Skeletal muscle satellite cell (primary cell): Measurements from ENCODE around the gene BRPF3.
"Not testable (repeated sequence)": the region's sequence is repeated elsewhere in the genome, so short reads cannot be mapped to it uniquely, and the experiment has no call there.

Experiments used
- H3K27me3 ChIP-seq: 2 replicates; pipeline ENCODE4 v1.7.0; 2013; ENCODE audit warnings: low read length; ENCODE audit not compliant: control insufficient read depth, insufficient read depth
- H3K36me3 ChIP-seq: 2 replicates; pipeline ENCODE4 v1.7.0; 2013; ENCODE audit warnings: mild to moderate bottlenecking, control low read depth, low read length; ENCODE audit not compliant: insufficient read depth
- H3K4me1 ChIP-seq: 2 replicates; pipeline ENCODE4 v1.7.0; 2013; ENCODE audit warnings: low read length; ENCODE audit not compliant: control insufficient read depth, insufficient read depth
- H3K4me2 ChIP-seq: 2 replicates; pipeline ENCODE4 v1.7.0; 2013; ENCODE audit warnings: mild to moderate bottlenecking, low read length
- H3K4me3 ChIP-seq: 2 replicates; pipeline ENCODE4 v1.7.0; 2013; ENCODE audit warnings: low read length
- H3K9ac ChIP-seq: 2 replicates; pipeline ENCODE4 v1.7.0; 2013; ENCODE audit warnings: mild to moderate bottlenecking, low read depth, low read length, moderate library complexity
- H3K9me3 ChIP-seq: replicated peaks from 2 replicates; pipeline ENCODE4 v1.7.0; 2013; ENCODE audit warnings: mild to moderate bottlenecking, control low read depth, low read length

The BRPF3 gene

DNA sequence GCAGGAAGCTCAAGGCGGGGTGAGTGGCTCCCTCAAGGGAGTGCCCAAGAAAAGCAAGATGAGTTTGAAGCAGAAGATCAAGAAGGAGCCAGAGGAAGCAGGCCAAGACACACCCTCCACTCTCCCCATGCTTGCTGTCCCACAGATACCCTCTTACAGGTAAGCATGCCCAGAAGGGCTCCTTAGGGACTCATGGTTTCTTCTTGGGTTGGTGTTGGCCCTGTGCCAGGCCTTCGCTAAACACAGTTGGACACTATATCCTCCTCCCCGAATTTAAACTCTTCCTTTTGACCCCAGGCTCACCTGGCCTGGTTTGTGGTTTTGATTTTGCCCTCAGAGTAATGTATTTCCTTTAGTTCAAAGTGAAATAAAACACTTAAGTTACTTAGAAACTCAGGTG is 5.1 kb downstream of the BRPF3 start:
- peaks cover 8% of the 10 kb centered on the region for H3K4me1 ChIP-seq
- no peak overlapping the region for H3K4me2 ChIP-seq
- no peak overlapping the region for H3K9ac ChIP-seq
- H3K36me3 ChIP-seq = peaks cover 64% of the 10 kb centered on the region
- no peak overlapping the region for H3K4me3 ChIP-seq
- no peaks in the 10 kb centered on the region for H3K27me3 ChIP-seq
- no peaks in the 10 kb centered on the region for H3K9me3 ChIP-seq

DNA sequence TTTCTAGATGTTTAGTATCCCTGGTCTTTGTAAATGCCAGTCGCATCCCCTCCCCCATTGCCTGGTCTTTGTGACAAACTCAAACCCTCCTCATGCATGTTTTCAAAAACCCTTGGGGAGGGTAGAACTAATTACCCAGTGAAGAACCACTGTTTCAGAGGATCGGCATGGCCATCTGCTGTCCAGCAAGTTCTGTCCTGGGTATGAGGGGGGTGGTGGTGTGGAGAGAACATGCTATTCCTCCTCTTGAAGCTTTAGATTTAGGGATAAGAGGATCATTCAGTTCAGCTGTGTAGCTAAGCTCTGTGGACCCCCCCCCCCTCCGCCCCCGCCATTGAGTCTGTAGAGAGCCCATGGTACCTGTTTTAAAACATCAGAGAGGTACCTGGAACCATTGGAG is 5.6 kb downstream of the BRPF3 start:
- Histone ChIP-seq H3K4me2 (no peak overlapping the region), H3K27me3 (no peaks in the 10 kb centered on the region), H3K9me3 (no peaks in the 10 kb centered on the region), H3K4me1 (peaks cover 8% of the 10 kb centered on the region), H3K36me3 (peaks cover 69% of the 10 kb centered on the region), H3K9ac (no peak overlapping the region), H3K4me3 (no peak overlapping the region)

- Histone ChIP-seq H3K4me1 (no peaks in the 10 kb centered on the region), H3K9ac (no peak overlapping the region), H3K9me3 (no peaks in the 10 kb centered on the region), H3K4me2 (no peak overlapping the region), H3K27me3 (no peaks in the 10 kb centered on the region), H3K36me3 (peaks cover 90% of the 10 kb centered on the region), H3K4me3 (no peak overlapping the region)
These were observed 7.7 kb downstream of the BRPF3 start for GRCh38 chr6:36204068-36204753.

- Histone ChIP-seq H3K9ac (no peak overlapping the region), H3K4me1 (no peaks in the 10 kb centered on the region), H3K4me3 (no peak overlapping the region), H3K4me2 (no peak overlapping the region), H3K27me3 (no peaks in the 10 kb centered on the region), H3K36me3 (peaks cover 94% of the 10 kb centered on the region), H3K9me3 (no peaks in the 10 kb centered on the region)
These were observed 10.6 kb downstream of the BRPF3 start for GRCh38 chr6:36207155-36207554.

- Histone ChIP-seq H3K9ac (no peak overlapping the region), H3K4me1 (no peaks in the 10 kb centered on the region), H3K4me2 (no peak overlapping the region), H3K9me3 (no peaks in the 10 kb centered on the region), H3K27me3 (no peaks in the 10 kb centered on the region), H3K4me3 (no peak overlapping the region), H3K36me3 (peaks cover 92% of the 10 kb centered on the region)
These were observed 13.1 kb downstream of the BRPF3 start for GRCh38 chr6:36209606-36210005.

GRCh38 chr6:36210182-36210581 is 13.6 kb downstream of the BRPF3 start:
- no peak overlapping the region for H3K4me3 ChIP-seq
- no peaks in the 10 kb centered on the region for H3K4me1 ChIP-seq
- no peaks in the 10 kb centered on the region for H3K27me3 ChIP-seq
- H3K9me3 ChIP-seq = no peaks in the 10 kb centered on the region
- H3K36me3 ChIP-seq = peaks cover 94% of the 10 kb centered on the region
- H3K4me2 ChIP-seq = no peak overlapping the region
- H3K9ac ChIP-seq = no peak overlapping the region

GRCh38 chr6:36210886-36211595 is 14.5 kb downstream of the BRPF3 start:
- Histone ChIP-seq H3K9ac (no peak overlapping the region), H3K9me3 (no peaks in the 10 kb centered on the region), H3K4me3 (no peak overlapping the region), H3K4me1 (no peaks in the 10 kb centered on the region), H3K36me3 (peaks cover 93% of the 10 kb centered on the region), H3K4me2 (no peak overlapping the region), H3K27me3 (no peaks in the 10 kb centered on the region)

GRCh38 chr6:36216559-36216958 is 20.0 kb downstream of the BRPF3 start:
- H3K9ac ChIP-seq = no peak overlapping the region
- H3K4me2 ChIP-seq = no peak overlapping the region
- no peaks in the 10 kb centered on the region for H3K27me3 ChIP-seq
- H3K36me3 ChIP-seq = peaks cover 78% of the 10 kb centered on the region
- H3K9me3 ChIP-seq = no peaks in the 10 kb centered on the region
- no peak overlapping the region for H3K4me3 ChIP-seq
- H3K4me1 ChIP-seq = no peaks in the 10 kb centered on the region

DNA sequence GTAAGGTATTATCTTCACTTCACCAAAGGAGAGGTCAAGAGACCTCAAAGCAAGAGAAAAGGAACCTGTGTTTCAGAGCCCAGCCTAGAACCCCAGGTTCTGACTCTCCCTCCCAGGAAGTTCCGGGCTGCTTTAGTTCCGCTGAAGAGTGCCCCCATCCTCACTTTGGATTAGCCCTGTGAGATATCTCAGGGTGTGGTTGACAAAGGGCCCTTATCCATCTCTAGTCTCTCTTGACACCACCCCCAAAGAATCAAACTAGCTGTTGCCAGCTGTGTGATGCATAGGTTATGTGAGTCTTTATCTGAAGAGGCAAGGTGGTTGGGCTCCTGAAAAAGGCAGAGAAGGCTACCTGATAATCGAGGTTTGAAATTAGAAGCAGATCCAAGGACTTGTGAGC is 20.6 kb downstream of the BRPF3 start:
- Histone ChIP-seq H3K27me3 (no peaks in the 10 kb centered on the region), H3K36me3 (peaks cover 75% of the 10 kb centered on the region), H3K9ac (no peak overlapping the region), H3K4me1 (no peaks in the 10 kb centered on the region), H3K9me3 (no peaks in the 10 kb centered on the region), H3K4me3 (no peak overlapping the region), H3K4me2 (no peak overlapping the region)

DNA sequence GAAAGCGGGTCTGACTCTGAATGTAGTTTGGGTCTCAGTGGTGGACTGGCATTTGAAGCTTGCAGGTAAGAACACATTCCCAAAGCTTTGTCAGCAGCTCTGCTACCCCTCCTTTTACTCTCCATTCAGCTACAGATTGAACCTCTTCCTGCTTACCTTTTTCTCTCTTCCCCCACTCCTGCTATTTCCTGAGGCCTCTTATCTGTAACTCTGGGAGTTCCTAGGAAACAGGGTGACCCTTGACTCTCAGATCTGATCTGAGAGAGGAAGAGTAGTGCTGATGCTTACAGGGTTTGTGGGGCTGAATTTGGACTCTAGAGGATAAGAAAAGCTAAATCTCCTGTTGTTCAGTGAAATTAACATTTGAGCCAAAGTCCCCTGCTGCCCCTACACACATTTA is 21.4 kb downstream of the BRPF3 start:
- Histone ChIP-seq H3K4me2 (no peak overlapping the region), H3K36me3 (peaks cover 77% of the 10 kb centered on the region), H3K4me1 (no peaks in the 10 kb centered on the region), H3K27me3 (no peaks in the 10 kb centered on the region), H3K9me3 (no peaks in the 10 kb centered on the region), H3K4me3 (no peak overlapping the region), H3K9ac (no peak overlapping the region)

DNA sequence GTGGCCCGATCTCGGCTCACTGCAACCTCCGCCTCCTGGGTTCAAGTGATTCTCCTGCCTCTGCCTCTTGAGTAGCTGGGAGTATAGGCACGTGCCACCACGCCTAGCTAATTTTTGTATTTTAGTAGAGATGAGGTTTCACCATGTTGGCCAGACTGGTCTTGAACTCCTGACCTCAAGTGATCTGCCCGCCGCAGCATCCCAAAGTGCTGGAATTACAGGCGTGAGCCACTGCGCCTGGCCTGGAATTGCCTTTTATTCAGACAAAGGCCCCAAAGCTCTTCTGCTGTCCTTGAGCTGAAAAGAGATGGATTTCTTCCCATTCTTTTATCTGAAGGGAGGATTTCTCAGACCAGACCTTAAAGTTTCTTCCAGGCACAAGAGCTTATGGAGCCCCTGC is 22.0 kb downstream of the BRPF3 start:
- not testable (repeated sequence) for H3K4me2 ChIP-seq, H3K4me3 ChIP-seq, H3K9me3 ChIP-seq, H3K9ac ChIP-seq, H3K27me3 ChIP-seq, H3K4me1 ChIP-seq
- peaks cover 77% of the 10 kb centered on the region for H3K36me3 ChIP-seq

DNA sequence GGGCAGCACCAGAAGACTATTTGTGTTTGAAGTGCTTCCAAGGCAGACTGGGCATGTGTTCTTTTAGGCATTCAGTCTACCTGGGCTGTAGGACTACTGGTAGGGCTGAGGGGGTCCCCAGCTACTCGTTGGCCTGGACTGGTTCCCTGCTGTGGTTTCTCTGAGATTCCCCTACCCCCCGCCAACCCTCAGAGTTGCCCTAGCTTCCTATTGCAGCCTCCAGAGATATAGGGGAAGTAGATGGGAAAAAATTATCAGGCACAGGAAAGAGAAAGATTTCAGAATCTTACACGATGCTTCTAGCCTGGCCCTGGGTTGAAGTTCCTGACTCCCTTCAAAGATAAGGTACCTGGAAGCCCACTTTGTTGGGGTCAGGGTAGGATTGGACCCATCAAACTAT is 22.5 kb downstream of the BRPF3 start:
- Histone ChIP-seq H3K4me2 (no peak overlapping the region), H3K36me3 (peaks cover 72% of the 10 kb centered on the region), H3K4me1 (no peaks in the 10 kb centered on the region), H3K9ac (no peak overlapping the region), H3K9me3 (no peaks in the 10 kb centered on the region), H3K4me3 (no peak overlapping the region), H3K27me3 (no peaks in the 10 kb centered on the region)
